NCI-H146 (cell line): ENCODE data around the gene ZNF146.
"Not testable (repeated sequence)": the region's sequence is repeated elsewhere in the genome, so short reads cannot be mapped to it uniquely, and the experiment has no call there.

Experiments
- DNase-seq: peaks from one replicate; lab custom pipeline; 2025; lab: John Stamatoyannopoulos, UW

ZNF146 gene

DNA sequence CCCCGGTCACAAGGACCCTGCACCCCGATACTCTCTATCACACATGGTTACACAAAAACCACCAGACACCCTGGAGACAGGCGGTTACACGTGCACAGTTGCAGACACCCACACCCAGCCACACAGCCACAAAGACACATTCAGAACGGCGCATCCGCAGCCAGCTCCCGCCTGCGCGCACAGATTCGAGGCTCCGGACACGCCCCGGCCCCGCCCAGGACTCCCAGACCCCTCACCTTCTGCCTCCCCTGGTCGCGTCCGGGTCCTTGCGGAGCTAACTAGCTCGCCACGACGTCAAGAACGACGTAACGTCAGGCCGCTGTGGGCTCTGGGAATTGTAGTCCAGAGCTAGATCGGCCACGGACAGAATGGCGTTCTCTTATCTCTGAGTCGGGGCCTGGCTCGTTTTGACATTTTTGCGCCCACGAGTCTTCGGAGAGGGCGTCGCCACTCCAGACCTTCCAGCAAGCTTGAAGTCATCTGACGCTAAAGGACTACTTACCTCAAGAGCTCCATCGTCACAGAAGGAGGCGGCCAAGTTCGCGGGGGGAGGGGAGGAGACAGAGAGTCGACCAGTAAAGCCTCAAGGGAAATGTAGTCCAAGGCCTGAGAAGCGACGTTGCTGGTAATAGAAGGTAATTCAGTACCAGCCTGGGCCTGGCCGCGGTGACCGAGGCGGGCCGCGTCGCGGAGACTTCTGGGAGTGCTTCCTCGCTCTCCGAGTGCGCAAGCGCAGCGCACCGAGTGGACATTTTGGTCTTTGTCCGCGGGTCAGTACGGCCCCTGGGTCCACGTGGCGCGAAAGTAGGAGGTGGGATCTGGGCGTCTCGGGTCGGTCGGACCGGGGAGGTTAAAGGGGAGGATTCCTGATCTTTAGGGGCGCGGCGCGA, at the start of gene ZNF146, which contains the start of gene ZNF565:
Gene ZNF146, plus strand, starts transcription at position 721 of the 890 bp plus-strand sequence. CDS start 21,335 bp downstream, outside the sequence.
Gene ZNF565, minus strand, starts transcription at position 280 of the 890 bp plus-strand sequence. CDS start 12,680 bp downstream, outside the sequence.
- DNase-seq, result peak; percentile 99

DNA sequence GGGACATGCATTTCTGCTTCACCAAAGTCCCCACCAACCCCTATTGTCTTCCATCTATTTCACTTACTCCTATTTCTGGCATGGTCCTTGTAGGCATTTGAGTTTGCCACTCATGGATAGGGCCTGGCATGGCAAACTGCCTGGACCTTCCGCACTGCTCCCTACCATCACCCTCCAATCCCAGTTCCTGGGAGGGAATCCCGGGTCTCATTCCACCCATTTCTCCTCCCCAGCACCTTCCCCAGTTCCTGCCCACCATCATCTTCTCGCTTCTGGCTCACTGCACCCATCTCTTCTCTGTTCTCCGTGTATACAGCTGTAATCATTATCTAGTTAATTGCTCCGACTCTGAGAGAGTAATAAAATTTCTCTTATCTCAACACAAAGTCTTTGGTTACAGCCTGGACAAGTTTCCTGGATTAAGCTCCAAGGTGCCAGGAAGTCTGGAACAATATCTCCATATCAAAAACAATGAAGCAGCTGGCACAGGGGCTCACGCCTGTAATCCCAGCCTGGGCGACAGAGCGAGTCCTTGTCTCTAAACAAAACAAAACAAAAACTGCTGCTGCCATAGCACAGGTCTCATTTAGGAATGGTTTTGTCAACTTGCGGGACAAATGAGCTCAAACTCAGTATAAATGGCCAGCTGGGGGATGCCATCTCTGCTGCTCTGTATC, 45.7 kb upstream of the ZNF146 start:
- peak; percentile 95 for DNase-seq

DNA sequence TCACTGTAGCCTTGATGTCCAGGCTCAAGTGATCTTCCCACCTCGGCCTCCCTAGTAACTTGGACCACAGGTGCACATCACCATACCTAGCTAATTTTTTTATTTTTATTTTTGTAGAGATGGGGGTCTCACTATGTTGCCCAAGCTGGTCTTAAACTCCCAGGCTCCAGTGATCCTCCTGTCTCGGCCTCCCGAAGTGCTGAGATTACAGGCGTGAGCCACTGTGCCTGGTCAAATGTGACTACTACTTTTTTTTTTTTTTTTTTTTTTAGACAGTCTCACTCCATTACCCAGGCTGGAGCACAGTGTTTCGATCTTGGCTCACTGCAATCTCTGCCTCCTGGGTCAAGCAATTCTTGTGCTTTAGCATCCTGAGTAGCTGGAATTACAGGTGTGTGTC, 42.1 kb upstream of the ZNF146 start:
- DNase-seq, result no peak

DNA sequence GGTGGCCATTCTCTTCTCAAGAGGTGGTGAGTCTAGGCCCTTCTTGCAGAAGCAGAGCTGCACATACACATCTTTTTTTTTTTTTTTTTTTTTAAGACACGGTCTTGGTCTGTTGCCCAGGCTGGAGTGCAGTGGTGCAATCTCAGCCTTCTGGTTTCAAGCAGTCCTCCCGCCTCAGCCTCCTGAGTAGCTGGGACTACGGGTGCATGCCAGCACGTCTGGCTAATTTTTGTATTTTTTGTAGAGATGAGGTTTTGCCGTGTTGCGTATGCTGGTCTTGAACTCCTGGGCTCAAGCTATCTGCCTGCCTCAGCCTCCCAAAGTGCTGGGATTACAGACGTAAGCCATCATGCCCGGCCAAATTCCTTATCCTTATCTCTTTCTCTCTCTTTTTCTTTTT, 41.1 kb upstream of the ZNF146 start:
- not testable (repeated sequence) for DNase-seq

DNA sequence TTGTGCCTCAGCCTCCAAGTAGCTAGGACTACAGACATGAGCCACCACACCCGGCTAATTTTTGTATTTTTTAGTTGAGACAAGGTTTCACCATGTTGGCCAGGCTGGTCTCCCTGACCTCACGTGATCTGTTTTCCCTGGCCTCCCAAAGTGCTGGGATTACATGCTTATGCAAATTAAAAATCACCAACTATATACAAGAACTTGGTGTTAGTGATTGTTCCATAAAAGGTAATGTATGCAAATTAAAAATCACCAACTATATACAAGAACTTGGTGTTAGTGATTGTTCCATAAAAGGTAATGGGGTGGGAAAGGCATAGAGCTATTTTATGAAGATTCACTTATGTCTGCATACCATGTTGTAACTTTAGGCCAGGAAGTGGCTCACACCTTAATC, 35.8 kb upstream of the ZNF146 start:
- not testable (repeated sequence) for DNase-seq

DNA sequence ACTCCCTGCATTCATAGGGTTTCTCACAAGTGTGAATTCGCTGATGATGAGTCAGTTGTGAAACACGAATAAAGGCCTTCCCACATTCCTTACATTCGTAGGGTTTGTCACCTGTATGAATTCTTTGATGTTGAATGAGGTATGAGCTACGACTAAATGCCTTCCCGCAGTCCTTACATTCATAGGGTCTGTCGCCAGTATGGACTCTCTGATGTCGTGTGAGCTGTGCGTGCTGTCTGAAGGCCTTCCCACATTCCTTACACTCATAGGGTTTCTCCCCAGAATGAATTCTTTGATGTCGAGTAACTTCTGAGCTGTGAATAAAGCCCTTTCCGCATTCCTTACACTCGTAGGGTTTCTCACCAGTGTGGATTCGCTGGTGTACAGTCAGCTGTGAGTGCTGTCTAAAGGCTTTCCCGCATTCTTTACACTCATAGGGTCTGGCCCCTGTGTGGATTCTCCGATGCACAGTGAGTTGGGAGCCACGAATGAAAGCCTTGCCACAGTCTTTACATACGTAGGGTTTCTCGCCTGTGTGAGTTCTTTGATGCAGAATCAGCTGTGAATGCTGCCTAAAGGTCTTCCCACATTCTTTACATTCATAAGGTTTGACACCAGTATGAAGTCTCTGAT, 32.2 kb upstream of the ZNF146 start:
- DNase-seq, result no peak

DNA sequence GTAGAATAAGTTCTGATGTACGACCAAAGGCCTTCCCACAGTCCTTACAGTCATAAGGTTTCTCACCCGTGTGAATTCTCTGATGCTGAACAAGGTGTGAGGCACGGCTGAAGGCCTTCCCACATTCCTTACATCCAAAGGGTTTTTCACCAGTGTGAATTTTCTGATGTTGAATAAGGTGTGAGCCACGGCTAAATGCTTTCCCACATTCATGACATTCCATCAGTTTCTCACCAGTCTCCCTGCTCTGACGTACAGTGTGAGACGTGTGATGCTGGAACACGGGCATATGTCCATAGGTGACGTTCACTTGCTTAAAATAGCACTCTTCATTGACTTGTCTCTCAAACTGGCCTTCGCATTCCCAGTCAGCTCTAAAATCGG, 31.7 kb upstream of the ZNF146 start:
- DNase-seq, result no peak

DNA sequence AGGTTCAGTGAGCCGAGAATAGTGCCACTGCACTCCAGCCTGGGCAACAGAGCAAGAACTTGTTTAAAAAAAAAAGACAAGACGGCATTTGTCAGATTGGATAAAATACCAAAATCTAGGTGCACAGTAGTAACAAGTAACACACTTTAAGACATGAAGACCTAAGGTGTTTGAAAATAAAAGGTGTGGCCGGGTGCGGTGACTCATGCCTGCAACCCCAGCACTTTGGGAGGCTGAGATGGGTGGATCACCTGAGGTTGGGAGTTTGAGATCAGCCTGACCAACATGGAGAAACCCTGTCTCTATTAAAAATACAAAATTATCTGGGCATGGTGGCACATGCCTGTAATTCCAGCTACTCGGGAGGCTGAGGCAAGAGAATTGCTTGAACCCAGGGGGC, 28.2 kb upstream of the ZNF146 start:
- not testable (repeated sequence) for DNase-seq

DNA sequence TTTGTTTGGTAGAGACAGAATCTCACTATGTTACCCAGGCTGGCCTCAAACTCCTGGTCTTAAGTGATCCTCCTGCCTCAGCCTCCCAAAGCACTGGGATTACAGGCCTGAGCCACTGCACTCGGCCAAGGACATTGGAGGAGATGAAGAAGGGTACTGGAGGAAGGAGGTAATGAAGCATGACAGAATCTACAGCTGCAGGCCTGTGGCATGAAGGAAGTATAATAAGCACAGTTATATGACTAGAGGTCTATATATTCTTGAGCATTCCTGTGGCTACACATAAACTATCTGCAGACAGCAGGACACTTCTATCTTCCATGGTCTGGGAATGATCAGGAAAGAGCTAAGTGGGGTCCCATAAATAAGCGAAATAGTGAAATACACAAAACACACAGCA, 18.7 kb upstream of the ZNF146 start:
- no peak for DNase-seq

DNA sequence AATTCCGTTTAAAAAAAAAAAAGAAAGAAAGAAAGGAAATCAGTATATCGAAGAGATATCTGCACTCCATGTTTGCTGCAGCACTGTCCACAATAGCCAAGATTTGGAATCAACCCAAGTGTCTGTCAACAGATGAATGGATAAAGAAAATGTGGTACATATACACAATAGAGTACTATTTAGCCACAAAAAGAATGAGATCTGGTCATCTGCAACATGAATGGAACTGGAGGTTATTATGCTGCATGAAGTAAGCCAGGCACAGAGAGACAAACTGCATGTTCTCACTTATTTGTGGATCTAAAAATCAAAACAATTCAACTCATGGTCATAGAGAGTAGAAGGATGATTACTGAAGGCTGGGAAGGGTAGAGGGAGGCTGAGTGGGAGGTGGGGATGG, 16.8 kb upstream of the ZNF146 start:
- DNase-seq, result no peak

DNA sequence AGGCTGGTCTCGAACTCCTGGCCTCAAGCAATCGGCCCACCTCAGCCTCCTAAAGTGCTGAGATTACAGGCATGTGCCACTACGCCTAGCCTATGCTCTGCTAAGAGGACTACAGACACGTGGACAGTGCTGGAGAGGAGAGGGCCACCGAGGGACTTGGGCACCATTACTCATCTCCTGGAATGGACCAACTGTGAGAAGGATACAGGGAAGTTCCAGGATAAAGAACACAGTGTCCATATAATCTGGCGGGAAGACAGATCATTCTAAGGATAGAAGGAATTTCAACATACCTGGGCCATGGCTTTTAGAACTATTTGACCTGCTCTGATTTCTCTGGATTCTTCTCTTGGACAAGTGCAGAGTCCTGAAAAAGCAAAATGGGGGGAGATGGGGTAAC, 13.2 kb upstream of the ZNF146 start:
- DNase-seq, result no peak

DNA sequence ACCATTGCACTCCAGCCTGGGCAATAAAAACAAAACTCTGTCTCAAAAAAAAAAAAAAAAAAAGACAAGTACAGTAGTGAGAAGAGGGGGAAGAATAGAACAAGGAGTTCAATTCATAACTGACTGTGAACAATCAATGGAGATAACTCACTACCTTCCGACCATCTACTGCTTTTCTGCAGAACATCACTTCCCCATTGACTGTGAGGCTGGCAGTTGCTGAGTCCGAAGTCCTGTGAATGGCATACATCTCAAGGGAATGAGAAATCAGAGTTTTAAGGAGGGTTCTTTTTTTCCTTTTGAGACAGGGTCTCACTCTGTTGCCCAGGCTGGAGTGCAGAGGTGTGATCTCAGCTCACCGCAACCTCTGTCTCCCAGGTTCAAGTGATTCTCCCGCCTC, 11.6 kb upstream of the ZNF146 start:
- no peak for DNase-seq

DNA sequence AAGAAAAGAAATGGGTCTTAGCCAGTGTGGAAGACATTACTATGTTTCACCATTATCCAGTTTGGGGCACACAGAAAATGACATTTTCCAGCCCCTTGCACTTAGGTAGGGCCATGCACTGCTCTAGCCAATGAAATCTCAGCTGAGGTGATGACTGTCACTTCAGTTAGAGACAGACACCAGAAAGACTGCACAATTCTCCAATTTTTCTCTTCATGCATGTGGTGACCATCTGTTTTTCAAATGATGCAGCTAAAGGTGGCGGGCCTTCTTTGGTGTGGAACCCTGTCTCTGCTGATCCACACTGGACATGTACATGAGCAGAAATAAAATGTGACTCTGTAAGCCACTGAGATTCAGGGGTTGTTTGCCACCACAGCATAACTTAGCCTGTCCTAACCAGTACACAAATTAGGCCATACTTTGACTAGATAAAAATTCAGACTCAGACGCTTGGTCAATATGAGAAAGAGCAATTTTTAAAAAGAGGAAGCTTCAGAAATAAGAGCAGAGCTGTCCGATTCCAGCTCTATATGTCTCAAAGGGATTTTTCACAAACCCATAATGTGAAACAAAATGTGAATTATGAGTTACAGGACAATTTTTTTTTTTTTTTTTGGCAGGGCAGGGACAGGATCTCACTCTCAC, 7.2 kb upstream of the ZNF146 start:
- no peak for DNase-seq

DNA sequence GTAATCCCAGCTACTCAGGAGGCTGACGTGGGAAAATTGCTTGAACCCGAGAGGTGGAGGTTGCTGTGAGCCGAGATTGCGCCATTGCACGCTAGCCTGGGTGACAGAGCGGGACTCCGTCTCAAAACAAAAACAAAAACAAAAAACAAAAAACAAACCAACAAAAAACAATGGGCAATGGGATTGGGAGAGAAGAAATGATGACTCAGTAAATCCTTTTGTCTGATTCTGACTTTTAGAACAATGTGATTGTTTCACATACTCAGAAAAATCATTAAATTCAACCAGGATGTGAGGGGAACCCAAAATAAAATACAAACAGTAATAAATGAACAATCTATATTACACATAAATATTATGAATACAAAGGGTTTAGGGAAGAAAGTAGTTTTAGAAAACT, 5.5 kb upstream of the ZNF146 start:
- DNase-seq, result no peak

DNA sequence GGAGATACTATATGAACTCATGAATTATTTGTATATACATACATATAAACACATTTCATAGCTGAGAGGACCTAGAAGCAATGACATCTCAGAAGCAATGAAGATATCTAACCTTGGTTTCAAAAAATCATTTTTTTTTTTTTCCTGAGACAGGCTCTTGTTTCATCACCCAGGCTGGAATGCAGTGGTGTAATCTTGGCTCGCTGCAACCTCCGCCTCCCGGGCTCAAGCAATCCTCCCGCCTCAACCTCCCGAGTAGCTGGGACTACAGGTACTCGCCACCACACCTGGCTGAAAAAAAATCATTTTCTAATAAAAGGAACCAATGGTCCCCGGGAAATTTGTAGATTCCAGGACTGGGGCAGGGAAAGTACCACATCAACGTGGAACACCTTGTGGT, 4.4 kb upstream of the ZNF146 start:
- no peak for DNase-seq

DNA sequence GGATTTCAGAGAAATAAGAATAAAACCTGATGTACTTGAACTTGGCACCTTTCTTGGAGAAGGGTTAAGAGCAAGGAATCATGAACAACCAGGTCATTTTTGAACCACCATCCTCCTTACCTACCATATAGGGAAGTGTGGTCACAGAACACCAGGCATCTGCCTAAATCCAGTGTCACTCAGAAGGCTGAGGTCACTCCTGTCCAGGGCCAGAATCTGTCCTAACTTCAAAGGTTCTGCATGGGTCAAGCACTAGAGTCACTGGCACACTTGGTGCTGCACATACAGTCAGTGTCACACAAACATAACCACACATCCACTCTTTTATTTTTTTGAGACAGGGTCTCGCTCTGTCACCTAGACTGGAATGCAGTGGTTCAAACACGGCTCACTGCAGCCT, 2.0 kb upstream of the ZNF146 start:
- DNase-seq, result no peak

DNA sequence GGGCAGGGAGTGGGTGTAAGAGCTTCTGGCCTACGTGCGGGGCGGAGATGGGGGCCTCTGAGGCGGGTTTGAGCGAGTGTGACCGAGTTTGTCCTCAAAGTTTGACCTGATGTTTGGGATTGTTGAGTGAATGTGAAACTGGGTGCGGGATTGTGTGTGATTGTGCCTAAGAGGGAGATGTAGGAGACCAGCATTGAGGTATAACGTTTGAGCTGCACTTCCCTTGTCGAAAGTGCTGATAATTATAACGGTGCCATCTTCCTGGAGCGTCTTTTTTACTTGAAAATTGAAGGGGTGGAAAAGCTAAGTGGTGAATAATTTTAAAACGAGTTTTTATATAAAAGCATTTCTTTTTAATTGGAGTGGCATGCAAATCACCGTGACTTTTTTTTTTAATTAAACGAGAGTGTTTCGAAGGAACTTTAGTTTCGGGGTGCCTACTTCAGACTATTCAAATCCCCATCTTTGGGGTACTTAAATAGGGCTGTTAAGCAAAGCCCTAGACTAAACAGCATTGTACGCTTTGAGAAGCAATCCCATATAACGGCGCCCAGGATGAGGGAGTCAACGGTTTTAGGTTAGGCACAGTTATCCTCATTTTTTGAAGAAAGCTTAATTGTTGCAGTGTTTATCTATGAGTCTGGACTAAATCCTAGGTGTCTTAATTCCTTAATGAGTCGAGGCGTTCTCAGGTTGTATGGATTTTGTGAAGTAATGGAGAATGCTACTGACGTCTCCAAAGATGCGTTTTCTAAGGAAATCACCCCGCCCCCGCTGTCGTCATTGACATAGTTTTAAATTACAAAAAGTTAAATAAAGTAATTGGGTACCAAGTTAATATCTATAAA, 594 bp downstream of the ZNF146 start:
- peak; percentile 41 for DNase-seq

DNA sequence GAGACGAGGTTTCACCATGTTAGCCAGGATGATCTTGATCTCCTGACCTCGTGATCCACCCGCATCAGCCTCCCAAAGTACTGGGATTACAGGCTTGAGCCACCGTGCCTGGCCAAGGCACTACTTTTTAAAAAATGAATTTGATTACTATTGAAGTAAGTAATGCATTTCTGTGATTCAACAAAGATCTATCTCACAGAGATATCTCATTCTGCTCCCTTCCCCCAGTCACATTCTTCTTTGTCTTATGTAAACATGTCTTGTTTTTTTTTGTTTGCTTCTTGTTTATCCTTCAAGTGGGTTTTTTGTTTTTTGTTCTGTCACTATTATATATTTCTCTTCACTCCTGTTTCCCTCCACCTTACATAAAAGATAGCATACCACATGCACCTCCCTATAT, 6.6 kb downstream of the ZNF146 start:
- no peak for DNase-seq

DNA sequence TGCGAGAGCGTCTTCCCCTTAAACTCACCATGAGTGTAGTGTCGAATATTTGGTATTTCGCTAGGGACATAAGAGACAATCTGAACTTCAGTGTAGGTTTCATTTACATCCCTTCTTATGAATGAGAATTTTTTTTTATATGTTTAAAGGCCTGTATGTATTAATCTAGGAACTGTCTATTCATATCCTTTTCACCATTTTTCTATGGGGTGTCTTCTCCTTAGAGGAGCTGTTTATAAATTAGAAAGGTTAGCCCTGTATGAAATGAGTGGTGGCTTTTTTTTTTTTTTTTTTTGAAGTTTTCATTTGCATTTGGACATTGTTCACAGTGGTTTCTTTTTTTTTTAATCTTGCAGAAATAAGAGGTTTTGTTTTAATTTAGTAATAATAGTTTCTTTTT, 7.6 kb downstream of the ZNF146 start:
- DNase-seq, result no peak

DNA sequence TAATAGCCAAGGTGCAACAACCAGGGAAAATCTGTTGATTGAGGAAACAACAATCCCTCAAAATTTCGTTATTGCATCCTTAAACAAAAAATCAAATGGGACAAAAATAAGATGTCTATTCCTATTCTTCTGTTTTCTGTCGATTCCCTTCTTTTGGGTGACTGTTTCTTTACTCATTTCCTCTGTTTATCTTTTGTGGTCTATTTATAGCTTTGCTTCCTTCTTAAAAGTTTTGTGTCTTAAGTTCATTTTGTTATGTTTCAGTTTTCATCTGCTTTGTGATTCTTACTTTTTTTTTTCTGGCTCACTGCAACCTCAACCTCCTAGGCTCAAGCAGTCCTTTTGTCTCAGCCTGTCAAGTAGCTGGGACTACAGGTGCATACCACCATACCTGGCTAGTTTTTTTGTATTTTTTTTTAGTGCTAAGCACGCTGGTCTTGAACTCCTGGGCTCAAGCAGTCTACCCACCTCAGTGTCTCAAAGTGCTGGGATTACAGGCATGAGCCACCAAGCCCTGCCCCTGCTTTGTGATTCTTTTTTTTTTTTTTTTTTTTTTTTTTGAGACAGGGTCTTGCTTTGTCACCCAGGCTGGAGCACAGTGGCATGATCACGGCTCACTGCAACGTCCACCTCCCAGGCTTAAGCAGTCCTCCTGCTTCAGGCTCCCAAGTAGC, 10.4 kb downstream of the ZNF146 start:
- no peak for DNase-seq

DNA sequence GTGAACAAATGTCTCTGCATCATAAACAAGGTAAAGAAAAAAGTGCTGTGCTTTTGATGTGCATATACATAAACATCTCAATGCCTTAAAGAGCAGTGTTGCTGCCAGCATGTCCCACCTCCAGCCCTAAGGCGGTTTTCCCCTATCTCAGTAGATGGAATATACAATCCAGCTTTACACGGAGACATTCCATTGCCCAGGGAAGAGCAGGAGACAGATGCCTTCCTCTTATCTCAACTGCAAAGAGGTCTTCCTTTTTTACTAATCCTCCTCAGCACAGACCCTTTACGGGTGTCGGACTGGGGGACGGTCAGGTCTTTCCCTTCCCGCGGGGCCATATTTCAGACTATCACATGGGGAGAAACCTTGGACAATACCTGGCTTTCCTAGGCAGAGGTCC, 18.7 kb downstream of the ZNF146 start:
- DNase-seq, result not testable (repeated sequence)
